HG02610 (cell line): ENCODE results near the gene TSSK6.
"Not testable (repeated sequence)": the region's sequence is repeated elsewhere in the genome, so short reads cannot be mapped to it uniquely, and the experiment has no call there.

Experiments
- ATAC-seq: cut with Tn5 transposase; IDR thresholded peaks from one replicate; pipeline ENCODE4 v1.9.1; 2021; ENCODE audit warnings: mild to moderate bottlenecking, moderate library complexity; ENCODE audit not compliant: unreplicated experiment

Gene TSSK6

GRCh38 chr19:19488875-19489690, 26.3 kb downstream of the TSSK6 start:
- ATAC-seq = peak; percentile 50

- no peak for ATAC-seq
These were observed 27.1 kb downstream of the TSSK6 start for GRCh38 chr19:19487950-19488874.

GRCh38 chr19:19487077-19487949, 28.0 kb downstream of the TSSK6 start:
- ATAC-seq = no peak

- ATAC-seq = no peak
These were observed 28.8 kb downstream of the TSSK6 start for GRCh38 chr19:19486343-19487076.

GRCh38 chr19:19485998-19486290, 29.4 kb downstream of the TSSK6 start:
- no peak for ATAC-seq

GRCh38 chr19:19485161-19485997, 30.0 kb downstream of the TSSK6 start:
- ATAC-seq = no peak

- no peak for ATAC-seq
These were observed 32.3 kb downstream of the TSSK6 start for GRCh38 chr19:19482809-19483596.

GRCh38 chr19:19480688-19481087, 34.7 kb downstream of the TSSK6 start:
- peak; percentile 38 for ATAC-seq

- no peak for ATAC-seq
These were observed 37.5 kb downstream of the TSSK6 start for GRCh38 chr19:19477705-19478383.

- no peak for ATAC-seq
These were observed 39.2 kb downstream of the TSSK6 start for GRCh38 chr19:19475849-19476828.

- ATAC-seq = no peak
These were observed 40.2 kb downstream of the TSSK6 start for GRCh38 chr19:19475015-19475765.

- not testable (repeated sequence) for ATAC-seq
These were observed 43.2 kb downstream of the TSSK6 start for GRCh38 chr19:19472106-19472505.

- ATAC-seq = no peak
These were observed 43.7 kb downstream of the TSSK6 start for GRCh38 chr19:19471682-19472081.

GRCh38 chr19:19470579-19470978, 44.8 kb downstream of the TSSK6 start:
- ATAC-seq = no peak

- ATAC-seq = no peak
These were observed 46.8 kb downstream of the TSSK6 start for GRCh38 chr19:19468424-19469050.

- no peak for ATAC-seq
These were observed 49.1 kb downstream of the TSSK6 start for GRCh38 chr19:19466201-19466600.
